PFSK-1 (cell line): ENCODE results near the gene ZNF362.

Experiments
- FOXP2 ChIP-seq: optimal IDR thresholded peaks from 2 replicates; pipeline ENCODE3; 2011; ENCODE audit warnings: borderline replicate concordance, control low read depth, inconsistent platforms; ENCODE audit not compliant: insufficient read depth; ENCODE audit errors: extremely low read length, extremely low read depth
- POLR2AphosphoS5 ChIP-seq: IDR thresholded peaks from 2 replicates; pipeline ENCODE4 v1.6.1; 2012; ENCODE audit warnings: low read depth, mild to moderate bottlenecking, control low read depth, low read length, moderate library complexity
- REST ChIP-seq, 2 experiments: IDR thresholded peaks; 2 replicates each; pipeline versions ENCODE4 v1.6.1 to v1.8.0; 2011 to 2012; ENCODE audit warnings: low read depth in 2 of 2, low read length in 2 of 2, control low read depth in 1 of 2, inconsistent platforms in 1 of 2, mild to moderate bottlenecking in 1 of 2, moderate library complexity in 1 of 2; ENCODE audit not compliant: insufficient read depth in 1 of 2
- SIN3A ChIP-seq: IDR thresholded peaks from 2 replicates; pipeline ENCODE4 v1.6.1; 2012; ENCODE audit warnings: mild to moderate bottlenecking, low read length, moderate library complexity, borderline replicate concordance; ENCODE audit not compliant: insufficient read depth
- TAF1 ChIP-seq: IDR thresholded peaks from 2 replicates; pipeline ENCODE4 v1.6.1; 2012; ENCODE audit warnings: low read length, control low read depth, borderline replicate concordance; ENCODE audit not compliant: insufficient read depth

Gene ZNF362

GRCh38 chr1:33244143-33244808 lies 12.0 kb upstream of the ZNF362 start:
- TF ChIP-seq SIN3A (0 out of 2 replicates have a peak, but pooled peaks have one; percentile 41), POLR2AphosphoS5 (no peak)

GRCh38 chr1:33244809-33245186 lies 11.5 kb upstream of the ZNF362 start:
- TF ChIP-seq FOXP2 (no peak), REST (IDR thresholded peaks at IDR 0.05; ENCODE audit: insufficient read depth in 1 of 2, low read depth in 2 of 2, low read length in 2 of 2) (no peak), SIN3A (no peak), TAF1 (no peak), POLR2AphosphoS5 (no peak)

- TF ChIP-seq POLR2AphosphoS5: no peak
- no peak for TF ChIP-seq FOXP2
- TF ChIP-seq REST (IDR thresholded peaks at IDR 0.05; ENCODE audit: insufficient read depth in 1 of 2, low read depth in 2 of 2, low read length in 2 of 2): no peak
- no peak for TF ChIP-seq TAF1
- TF ChIP-seq SIN3A: no peak
Measured at GRCh38 chr1:33246171-33246570, 10.1 kb upstream of the ZNF362 start.

GRCh38 chr1:33247545-33247944 lies 8.7 kb upstream of the ZNF362 start:
- TF ChIP-seq SIN3A (no peak), TAF1 (no peak), POLR2AphosphoS5 (no peak), FOXP2 (no peak), REST (IDR thresholded peaks at IDR 0.05; ENCODE audit: insufficient read depth in 1 of 2, low read depth in 2 of 2, low read length in 2 of 2) (no peak)

- TF ChIP-seq FOXP2: no peak
- no peak for TF ChIP-seq TAF1
- TF ChIP-seq POLR2AphosphoS5: no peak
- TF ChIP-seq SIN3A: no peak
- no peak for TF ChIP-seq REST (IDR thresholded peaks at IDR 0.05; ENCODE audit: insufficient read depth in 1 of 2, low read depth in 2 of 2, low read length in 2 of 2)
Measured at GRCh38 chr1:33248244-33248643, 8.0 kb upstream of the ZNF362 start.
